ENCODE data around the gene ZNF438.

ZNF438 gene

GRCh38 chr10:30897048-30897447 is 134.6 kb downstream of the ZNF438 start:
- H3K27ac ChIP-seq: no peak overlapping the region
- no peak for DNase-seq
- no peak for TF ChIP-seq CTCF (IDR thresholded peaks at IDR 0.05)

DNA sequence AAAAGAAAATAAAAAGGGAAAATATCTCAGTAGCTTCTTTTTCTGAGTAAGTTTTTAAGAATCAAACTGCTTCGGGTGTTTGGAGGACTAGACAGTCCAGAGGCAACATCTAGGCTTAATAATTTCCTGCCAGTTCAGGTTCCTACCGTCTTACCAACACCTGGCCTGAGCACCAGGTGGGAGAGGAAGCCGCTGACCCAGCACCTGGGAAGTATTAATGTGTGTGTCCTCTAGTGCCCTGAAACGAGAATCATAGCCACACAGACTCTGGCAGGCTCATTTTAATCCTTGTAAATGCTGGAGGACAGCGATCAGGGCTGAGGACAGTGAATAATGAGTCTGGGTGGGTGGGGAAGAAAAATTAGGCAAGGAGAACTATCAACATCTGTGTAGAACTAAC is 137.4 kb downstream of the ZNF438 start:
- Histone ChIP-seq H3K9me3 (no peaks in the 10 kb centered on the region), H3K4me3 (no peak overlapping the region), H3K27ac (no peak overlapping the region), H3K36me3 (no peaks in the 10 kb centered on the region), H3K4me1 (no peaks in the 10 kb centered on the region), H3K27me3 (no peaks in the 10 kb centered on the region)
- intact Hi-C loops (cut with DNase I; ENCODE audit: low total_unique reads): no loop called here
- DNase-seq: no peak
- TF ChIP-seq CTCF (IDR thresholded peaks at IDR 0.05): no peak

More at GRCh38 chr10:30897048-30897447, 134.6 kb downstream of the ZNF438 start:
- intact Hi-C loops (cut with DNase I; ENCODE audit: low total_unique reads): no loop called here
- no peak overlapping the region for H3K4me3 ChIP-seq
- H3K36me3 ChIP-seq: peaks cover 6 to 14% (median 10%) of the 10 kb centered on the region in 3 donors
- H3K27me3 ChIP-seq: no peaks in the 10 kb centered on the region
- H3K4me1 ChIP-seq: no peaks in the 10 kb centered on the region
- no peaks in the 10 kb centered on the region for H3K9me3 ChIP-seq

DNA sequence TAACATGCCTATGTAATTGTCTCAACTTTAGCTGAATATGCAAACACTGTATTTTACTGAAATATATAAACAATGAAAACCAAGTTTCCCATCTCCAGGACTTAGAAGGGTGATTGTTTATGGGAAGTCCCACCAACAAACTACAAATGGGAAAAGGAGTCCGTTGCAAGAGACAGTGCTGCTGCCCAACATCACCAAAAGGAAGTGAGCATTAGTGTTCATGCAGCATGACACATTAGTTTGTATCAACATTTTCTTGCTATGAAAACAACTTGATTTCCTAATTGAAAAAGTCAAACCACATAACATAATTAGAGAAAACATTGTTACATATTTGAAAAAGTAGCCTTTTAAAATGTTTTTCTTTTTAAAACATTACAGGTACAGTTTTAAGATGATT is 138.5 kb downstream of the ZNF438 start:
- H3K36me3 ChIP-seq: no peaks in the 10 kb centered on the region
- DNase-seq: no peak
- H3K27me3 ChIP-seq: no peaks in the 10 kb centered on the region
- no peak overlapping the region for H3K27ac ChIP-seq
- no peak overlapping the region for H3K4me3 ChIP-seq
- no peak for TF ChIP-seq CTCF (IDR thresholded peaks at IDR 0.05)
- no peaks in the 10 kb centered on the region for H3K9me3 ChIP-seq
- intact Hi-C loops (cut with DNase I; ENCODE audit: low total_unique reads): no loop called here
- H3K4me1 ChIP-seq: no peaks in the 10 kb centered on the region

- Histone ChIP-seq H3K9me3 (no peaks in the 10 kb centered on the region), H3K27me3 (no peaks in the 10 kb centered on the region), H3K36me3 (no peaks in the 10 kb centered on the region), H3K27ac (no peak overlapping the region), H3K4me3 (no peak overlapping the region), H3K4me1 (no peaks in the 10 kb centered on the region)
- intact Hi-C loops (cut with DNase I; ENCODE audit: low total_unique reads): no loop called here
- no peak for DNase-seq
- no peak for TF ChIP-seq CTCF (IDR thresholded peaks at IDR 0.05)
Observed at GRCh38 chr10:30887839-30888238, 143.8 kb downstream of the ZNF438 start.

GRCh38 chr10:30885423-30885822 is 146.2 kb downstream of the ZNF438 start:
- intact Hi-C loops (cut with DNase I; ENCODE audit: low total_unique reads): no loop called here
- Histone ChIP-seq H3K27me3 (no peaks in the 10 kb centered on the region), H3K36me3 (no peaks in the 10 kb centered on the region), H3K27ac (no peak overlapping the region), H3K4me1 (no peaks in the 10 kb centered on the region), H3K9me3 (no peaks in the 10 kb centered on the region), H3K4me3 (no peak overlapping the region)
- TF ChIP-seq CTCF (IDR thresholded peaks at IDR 0.05): no peak
- no peak for DNase-seq

DNA sequence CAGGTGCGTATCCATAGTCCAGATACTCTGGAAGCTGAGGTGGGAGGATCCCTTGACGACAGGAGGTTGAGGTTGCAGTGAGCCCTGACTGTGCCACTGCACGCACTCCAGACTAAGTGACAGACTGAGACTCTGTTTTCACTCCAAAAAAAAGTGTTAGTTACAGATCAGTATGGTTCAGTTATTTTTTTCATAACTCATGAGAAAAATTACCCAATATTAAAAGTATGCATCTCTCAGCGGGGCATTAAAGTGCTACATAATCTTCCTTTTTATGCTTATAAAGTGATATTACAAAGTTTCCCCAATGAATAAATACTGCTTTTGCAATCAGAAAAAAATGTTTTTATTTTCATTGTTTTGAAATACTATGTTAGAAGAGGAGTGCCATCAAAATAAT is 147.9 kb downstream of the ZNF438 start:
- DNase-seq: no peak
- no peaks in the 10 kb centered on the region for H3K9me3 ChIP-seq
- no peak overlapping the region for H3K27ac ChIP-seq
- H3K4me3 ChIP-seq: no peak overlapping the region
- H3K4me1 ChIP-seq: no peaks in the 10 kb centered on the region
- no peaks in the 10 kb centered on the region for H3K27me3 ChIP-seq
- no peaks in the 10 kb centered on the region for H3K36me3 ChIP-seq
- TF ChIP-seq CTCF (IDR thresholded peaks at IDR 0.05): no peak
- intact Hi-C loops (cut with DNase I; ENCODE audit: low total_unique reads): no loop called here
